ENCODE data around the gene BPI. TPM values are rescaled to one million over a fixed set of nuclear protein-coding genes. Genes with fewer than 3 reads are reported as not detected.

BPI gene
- total RNA-seq, 1 donor from 2014 or later = not detected

DNA sequence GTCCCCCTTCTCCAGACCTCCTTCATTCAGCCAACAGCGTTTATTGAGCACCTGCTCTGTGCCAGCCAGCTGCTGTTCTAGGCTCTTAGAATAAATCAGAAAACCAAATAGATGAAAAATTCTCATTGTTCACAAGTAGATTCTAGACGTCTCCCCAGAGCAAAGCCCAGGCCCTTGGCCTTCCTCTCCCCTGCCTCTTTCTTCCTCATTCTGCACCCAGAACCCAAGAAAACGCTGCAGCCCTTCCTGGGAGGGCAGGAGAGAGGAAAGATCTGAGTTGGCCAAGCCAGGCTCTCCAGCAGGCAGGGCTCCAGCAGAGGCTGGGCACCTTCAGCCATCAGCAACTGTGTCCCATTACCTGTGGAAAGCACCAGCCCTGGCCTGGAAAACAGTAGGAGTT lies 12.0 kb upstream of the BPI start:
- Mint-ChIP-seq H3K9me3 (peaks cover 2% of the 10 kb centered on the region), H3K27ac (no peak overlapping the region), H3K27me3 (ENCODE audit: insufficient read depth, low read depth) (peaks cover 6% of the 10 kb centered on the region), H3K4me3 (peak overlapping the region; percentile 44), H3K4me1 (peaks cover 36% of the 10 kb centered on the region), H3K36me3 (no peaks in the 10 kb centered on the region)
- no peaks in the 10 kb centered on the region for H3F3A ChIP-seq (ENCODE audit: low read depth)
- no peak overlapping the region for H2AFZ ChIP-seq (replicated peaks)
- no peaks in the 10 kb centered on the region for H3K27me3 ChIP-seq
- H3K9ac ChIP-seq = no peak overlapping the region
- no peaks in the 10 kb centered on the region for H4K20me1 ChIP-seq (ENCODE audit: low read depth)
- TF ChIP-seq EZH2phosphoT487 (IDR thresholded peaks at IDR 0.05) (no peak), EZH2 (IDR thresholded peaks at IDR 0.05) (no peak)
- TF ChIP-seq, protein P1, sequence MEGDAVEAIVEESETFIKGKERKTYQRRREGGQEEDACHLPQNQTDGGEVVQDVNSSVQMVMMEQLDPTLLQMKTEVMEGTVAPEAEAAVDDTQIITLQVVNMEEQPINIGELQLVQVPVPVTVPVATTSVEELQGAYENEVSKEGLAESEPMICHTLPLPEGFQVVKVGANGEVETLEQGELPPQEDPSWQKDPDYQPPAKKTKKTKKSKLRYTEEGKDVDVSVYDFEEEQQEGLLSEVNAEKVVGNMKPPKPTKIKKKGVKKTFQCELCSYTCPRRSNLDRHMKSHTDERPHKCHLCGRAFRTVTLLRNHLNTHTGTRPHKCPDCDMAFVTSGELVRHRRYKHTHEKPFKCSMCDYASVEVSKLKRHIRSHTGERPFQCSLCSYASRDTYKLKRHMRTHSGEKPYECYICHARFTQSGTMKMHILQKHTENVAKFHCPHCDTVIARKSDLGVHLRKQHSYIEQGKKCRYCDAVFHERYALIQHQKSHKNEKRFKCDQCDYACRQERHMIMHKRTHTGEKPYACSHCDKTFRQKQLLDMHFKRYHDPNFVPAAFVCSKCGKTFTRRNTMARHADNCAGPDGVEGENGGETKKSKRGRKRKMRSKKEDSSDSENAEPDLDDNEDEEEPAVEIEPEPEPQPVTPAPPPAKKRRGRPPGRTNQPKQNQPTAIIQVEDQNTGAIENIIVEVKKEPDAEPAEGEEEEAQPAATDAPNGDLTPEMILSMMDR (IDR thresholded peaks at IDR 0.05) = no peak
- no peaks in the 10 kb centered on the region for H3K9me3 ChIP-seq (ENCODE audit: low read depth)
- no peak overlapping the region for H3K4me3 ChIP-seq
- DNase-seq (ENCODE audit: low spot score) = no peak
- no peak overlapping the region for H3K27ac ChIP-seq
- H3K36me3 ChIP-seq = no peaks in the 10 kb centered on the region
- H3K79me2 ChIP-seq (ENCODE audit: low read depth) = no peaks in the 10 kb centered on the region
- peaks cover 14% of the 10 kb centered on the region for H3K4me1 ChIP-seq
- no peak overlapping the region for H3K4me2 ChIP-seq

DNA sequence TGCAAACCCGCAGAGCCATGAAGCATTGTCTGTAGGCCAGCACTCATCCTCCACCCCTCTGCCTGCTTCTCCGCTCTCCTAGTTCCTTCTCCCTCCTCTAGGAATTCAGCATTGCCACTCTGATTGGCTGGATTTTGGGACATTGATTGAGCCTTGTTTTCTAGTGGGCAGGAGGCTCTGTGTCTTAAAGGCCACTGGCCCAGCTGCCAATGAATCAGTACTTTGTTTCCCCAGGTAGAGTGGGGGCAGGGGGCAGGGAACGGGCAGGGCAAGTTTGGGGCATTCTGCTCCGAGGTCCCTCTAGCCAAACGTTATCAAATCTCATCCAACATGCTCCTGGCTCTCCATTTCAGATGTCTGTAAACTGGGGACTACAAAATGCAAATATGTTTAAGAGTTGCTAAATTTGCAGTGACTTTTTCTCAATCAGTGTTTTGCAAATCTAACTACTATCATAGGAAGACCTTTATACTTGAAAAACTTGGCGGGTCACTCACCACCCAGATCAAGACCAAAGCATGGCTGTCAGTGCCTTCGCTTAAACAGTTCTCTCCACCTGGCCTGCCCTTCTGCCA lies 10.4 kb upstream of the BPI start:
- Histone ChIP-seq H2AFZ (replicated peaks) (peak overlapping the region; percentile 90), H3K36me3 (no peaks in the 10 kb centered on the region), H3K9me3 (ENCODE audit: low read depth) (no peaks in the 10 kb centered on the region), H3K27me3 (no peaks in the 10 kb centered on the region), H3K4me3 (no peak overlapping the region), H3F3A (ENCODE audit: low read depth) (no peaks in the 10 kb centered on the region), H3K79me2 (ENCODE audit: low read depth) (no peaks in the 10 kb centered on the region), H3K4me2 (peak overlapping the region; percentile 26), H3K9ac (no peak overlapping the region), H3K4me1 (peaks cover 11% of the 10 kb centered on the region), H3K27ac (no peak overlapping the region), H4K20me1 (ENCODE audit: low read depth) (no peaks in the 10 kb centered on the region)
- Mint-ChIP-seq H3K36me3 (no peaks in the 10 kb centered on the region), H3K4me1 (peaks cover 26% of the 10 kb centered on the region), H3K9me3 (peaks cover 2% of the 10 kb centered on the region), H3K27ac (no peak overlapping the region), H3K27me3 (ENCODE audit: insufficient read depth, low read depth) (peaks cover 4% of the 10 kb centered on the region), H3K4me3 (no peak overlapping the region)
- TF ChIP-seq EZH2 (IDR thresholded peaks at IDR 0.05) (no peak), EZH2phosphoT487 (IDR thresholded peaks at IDR 0.05) (no peak)
- DNase-seq (ENCODE audit: low spot score) = peak; percentile 65

DNA sequence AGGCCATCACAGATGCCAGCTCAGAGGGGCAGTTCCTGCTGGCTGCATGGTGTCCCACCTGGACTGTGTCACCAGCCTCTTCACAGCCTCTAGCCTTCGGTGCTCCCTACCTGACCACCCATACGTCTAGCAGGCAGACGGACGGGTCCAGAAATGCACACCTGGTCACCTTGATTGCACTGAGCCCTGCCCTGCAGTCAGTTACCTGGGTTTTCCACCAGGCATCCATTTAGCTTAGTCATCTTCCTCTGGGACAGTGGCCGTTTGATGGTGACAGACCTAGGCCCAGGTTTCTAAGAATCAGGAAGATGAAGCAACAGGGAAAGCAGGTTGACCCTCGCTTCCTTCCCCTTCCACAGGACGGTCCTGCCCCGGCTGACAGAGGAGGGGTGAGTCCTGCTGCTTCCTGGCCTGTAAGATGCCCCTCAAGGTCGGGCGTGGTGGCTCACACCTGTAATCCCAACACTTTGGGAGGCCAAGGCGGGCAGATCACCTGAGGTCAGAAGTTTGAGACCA lies 9.8 kb upstream of the BPI start:
- H3K4me1 ChIP-seq = peaks cover 17% of the 10 kb centered on the region
- Mint-ChIP-seq H3K27me3 (ENCODE audit: insufficient read depth, low read depth) (peaks cover 4% of the 10 kb centered on the region), H3K27ac (no peak overlapping the region), H3K36me3 (no peaks in the 10 kb centered on the region), H3K9me3 (peaks cover 2% of the 10 kb centered on the region), H3K4me1 (peaks cover 30% of the 10 kb centered on the region), H3K4me3 (no peak overlapping the region)
- H3K27me3 ChIP-seq = no peaks in the 10 kb centered on the region
- no peaks in the 10 kb centered on the region for H3F3A ChIP-seq (ENCODE audit: low read depth)
- H3K9me3 ChIP-seq (ENCODE audit: low read depth) = no peaks in the 10 kb centered on the region
- no peak for DNase-seq (ENCODE audit: low spot score)
- peak overlapping the region; percentile 90 for H2AFZ ChIP-seq (replicated peaks)
- no peaks in the 10 kb centered on the region for H3K36me3 ChIP-seq
- H3K4me2 ChIP-seq = no peak overlapping the region
- H3K79me2 ChIP-seq (ENCODE audit: low read depth) = no peaks in the 10 kb centered on the region
- no peak overlapping the region for H3K4me3 ChIP-seq
- no peaks in the 10 kb centered on the region for H4K20me1 ChIP-seq (ENCODE audit: low read depth)
- H3K9ac ChIP-seq = no peak overlapping the region
- no peak for TF ChIP-seq EZH2 (IDR thresholded peaks at IDR 0.05)
- TF ChIP-seq EZH2phosphoT487 (IDR thresholded peaks at IDR 0.05) = no peak
- TF ChIP-seq, protein P1 (IDR thresholded peaks at IDR 0.05) = no peak
- H3K27ac ChIP-seq = no peak overlapping the region

DNA sequence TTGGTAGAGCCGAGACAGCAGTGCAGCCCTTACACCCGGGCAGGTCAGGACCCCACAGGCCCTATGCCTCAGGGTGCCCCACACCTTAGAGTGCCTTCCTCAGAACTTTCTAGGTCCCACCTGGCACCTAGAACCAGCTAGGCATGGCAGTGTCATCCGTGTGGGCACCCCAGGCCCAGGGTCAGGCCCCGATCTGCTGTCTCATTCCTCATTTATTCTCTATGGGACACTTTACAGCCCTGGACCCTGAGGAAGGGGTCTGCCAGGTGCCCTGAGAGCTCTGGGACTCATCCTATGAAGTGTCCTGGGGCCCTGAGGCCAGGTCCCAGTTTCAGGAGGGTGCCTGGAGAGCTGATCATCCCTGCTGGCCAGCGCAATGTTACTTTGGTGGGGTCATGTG lies 8.1 kb upstream of the BPI start:
- H3K27me3 Mint-ChIP-seq (ENCODE audit: insufficient read depth, low read depth) = peaks cover 4% of the 10 kb centered on the region
- no peaks in the 10 kb centered on the region for H3F3A ChIP-seq (ENCODE audit: low read depth)
- peaks cover 30% of the 10 kb centered on the region for H3K4me1 Mint-ChIP-seq
- no peaks in the 10 kb centered on the region for H3K36me3 ChIP-seq
- no peaks in the 10 kb centered on the region for H3K36me3 Mint-ChIP-seq
- no peak overlapping the region for H3K4me3 ChIP-seq
- no peak overlapping the region for H3K4me2 ChIP-seq
- no peaks in the 10 kb centered on the region for H4K20me1 ChIP-seq (ENCODE audit: low read depth)
- no peak for DNase-seq (ENCODE audit: low spot score)
- no peaks in the 10 kb centered on the region for H3K27me3 ChIP-seq
- H3K27ac Mint-ChIP-seq = peak overlapping the region; percentile 83
- H2AFZ ChIP-seq (replicated peaks) = no peak overlapping the region
- H3K79me2 ChIP-seq (ENCODE audit: low read depth) = no peaks in the 10 kb centered on the region
- H3K4me3 Mint-ChIP-seq = no peak overlapping the region
- no peak overlapping the region for H3K27ac ChIP-seq
- peaks cover 2% of the 10 kb centered on the region for H3K9me3 Mint-ChIP-seq
- peaks cover 19% of the 10 kb centered on the region for H3K4me1 ChIP-seq
- H3K9ac ChIP-seq = no peak overlapping the region
- H3K9me3 ChIP-seq (ENCODE audit: low read depth) = no peaks in the 10 kb centered on the region
- no peak for TF ChIP-seq EZH2phosphoT487 (IDR thresholded peaks at IDR 0.05)
- TF ChIP-seq EZH2 (IDR thresholded peaks at IDR 0.05) = no peak
- TF ChIP-seq, protein P1 (IDR thresholded peaks at IDR 0.05) = no peak
